CD14-positive monocyte (primary cell): Measurements from ENCODE around the gene ATP1B3. TPM values are rescaled to one million over a fixed set of nuclear protein-coding genes. Genes with fewer than 3 reads are reported as not detected.

Experiments used
- DNase-seq, 3 donors: peaks; one replicate each; pipeline ENCODE4 v3.0.0-alpha.2; 2011 to 2022
- H2AFZ ChIP-seq: 2 replicates; pipeline ENCODE4 v1.6.0; 2012; ENCODE audit warnings: mild to moderate bottlenecking, low read depth, low read length, inconsistent platforms; ENCODE audit not compliant: insufficient read depth, poor library complexity, severe bottlenecking
- H3K27ac ChIP-seq, 2 donors: 1 replicate in 1 of 2; 2 replicates in 1 of 2; pipeline ENCODE4 v1.5.1; 2012 to 2013; ENCODE audit warnings: low read length in 2 of 2, control low read depth in 1 of 2, inconsistent platforms in 1 of 2, low read depth in 1 of 2, mild to moderate bottlenecking in 1 of 2
- H3K27me3 ChIP-seq, 2 donors: one replicate each; pipeline versions ENCODE4 v1.6.0 to v1.6.1; 2011 to 2013; ENCODE audit warnings: low read length in 2 of 2; ENCODE audit not compliant: control insufficient read depth in 2 of 2, insufficient read depth in 2 of 2
- H3K36me3 ChIP-seq, 2 donors: replicated peaks in 1 of 2; 1 replicate in 1 of 2; 2 replicates in 1 of 2; pipeline versions ENCODE4 v1.5.1 to v1.6.1; 2012 to 2013; ENCODE audit warnings: low read length in 2 of 2, control low read depth in 1 of 2, inconsistent platforms in 1 of 2, mild to moderate bottlenecking in 1 of 2; ENCODE audit not compliant: insufficient read depth in 2 of 2, control insufficient read depth in 1 of 2
- H3K4me1 ChIP-seq, 2 donors: 1 replicate in 1 of 2; 2 replicates in 1 of 2; pipeline versions ENCODE4 v1.5.1 to v1.6.1; 2012 to 2013; ENCODE audit warnings: low read length in 2 of 2, control low read depth in 1 of 2, inconsistent platforms in 1 of 2, mild to moderate bottlenecking in 1 of 2, moderate library complexity in 1 of 2; ENCODE audit not compliant: insufficient read depth in 2 of 2, control insufficient read depth in 1 of 2
- H3K4me2 ChIP-seq: replicated peaks from 2 replicates; pipeline ENCODE3; 2012; ENCODE audit warnings: low read length, moderate library complexity, mild to moderate bottlenecking; ENCODE audit not compliant: poor library complexity, severe bottlenecking; ENCODE audit errors: extremely low read depth
- H3K4me3 ChIP-seq, 3 experiments: fragments of 200-600 bp in 1 of 3; sonication (generic) in 1 of 3; replicated peaks in 1 of 3; 1 replicate in 2 of 3; 2 replicates in 1 of 3; pipeline ENCODE4 v1.5.1; 2011 to 2013; ENCODE audit warnings: low read length in 3 of 3, mild to moderate bottlenecking in 3 of 3, control low read depth in 2 of 3, low read depth in 2 of 3, inconsistent platforms in 1 of 3, moderate library complexity in 1 of 3
- H3K79me2 ChIP-seq: 2 replicates; pipeline ENCODE4 v1.6.0; 2012; ENCODE audit warnings: mild to moderate bottlenecking, control low read depth, inconsistent platforms, low read length, moderate library complexity; ENCODE audit not compliant: insufficient read depth
- H3K9ac ChIP-seq: 2 replicates; pipeline ENCODE4 v1.6.0; 2017; ENCODE audit warnings: low read length, mild to moderate bottlenecking; ENCODE audit not compliant: insufficient read depth, poor library complexity, severe bottlenecking
- H3K9me3 ChIP-seq, 2 donors: replicated peaks in 1 of 2; 1 replicate in 1 of 2; 2 replicates in 1 of 2; pipeline versions ENCODE4 v1.5.1 to v1.6.1; 2012 to 2013; ENCODE audit warnings: low read length in 2 of 2, control low read depth in 1 of 2; ENCODE audit not compliant: control insufficient read depth in 1 of 2, insufficient read depth in 1 of 2
- H4K20me1 ChIP-seq: 2 replicates; pipeline ENCODE4 v1.6.0; 2012; ENCODE audit warnings: mild to moderate bottlenecking, low read length, control low read depth, moderate library complexity; ENCODE audit not compliant: insufficient read depth
- H3K27ac Mint-ChIP-seq, 7 donors: one replicate each; pipeline ENCODE4 v1.8.0; 2020; ENCODE audit warnings: mild to moderate bottlenecking in 7 of 7, mixed read lengths in 7 of 7, moderate library complexity in 6 of 7, inconsistent platforms in 2 of 7
- H3K27me3 Mint-ChIP-seq, 3 donors: one replicate each; pipeline ENCODE4 v1.8.0; 2021 to 2022; ENCODE audit warnings: low read depth in 3 of 3, mild to moderate bottlenecking in 3 of 3, mixed read lengths in 3 of 3, moderate library complexity in 3 of 3, inconsistent platforms in 1 of 3
- H3K36me3 Mint-ChIP-seq, 2 donors: one replicate each; pipeline ENCODE4 v1.8.0; 2020; ENCODE audit warnings: mixed read lengths in 2 of 2, inconsistent platforms in 1 of 2, mild to moderate bottlenecking in 1 of 2
- H3K4me1 Mint-ChIP-seq: one replicate; pipeline ENCODE4 v1.8.0; 2020; ENCODE audit warnings: mild to moderate bottlenecking, mixed read lengths
- H3K4me3 Mint-ChIP-seq, 2 donors: one replicate each; pipeline ENCODE4 v1.8.0; 2020; ENCODE audit warnings: mild to moderate bottlenecking in 2 of 2, mixed read lengths in 2 of 2, moderate library complexity in 1 of 2
- H3K9me3 Mint-ChIP-seq, 7 donors: one replicate each; pipeline ENCODE4 v1.8.0; 2020 to 2022; ENCODE audit warnings: mixed read lengths in 7 of 7, mild to moderate bottlenecking in 6 of 7, moderate library complexity in 6 of 7, inconsistent platforms in 2 of 7
- CTCF ChIP-seq: fragments of 200-600 bp; IDR thresholded peaks from one replicate; pipeline ENCODE4 v1.8.0; 2022; ENCODE audit warnings: antibody characterized with exemption, mild to moderate bottlenecking
- WGBS: methylation state at CpG from one replicate; pipeline ENCODE4 v1.1.5; 2013; ENCODE audit warnings: missing lambda C conversion rate; ENCODE audit not compliant: insufficient coverage; 5-methylcytosine and 5-hydroxymethylcytosine counted together
- intact Hi-C, 2 donors: fragments of 100-400 bp; cut with micrococcal nuclease; formaldehyde crosslinking; loops; one replicate each; pipeline versions ENCODE4 v1.15.0 to v1.15.1; 2023
- polyA plus RNA-seq, 3 donors: library from polyadenylated mRNA; depleted of rRNA in 1 of 3; unstranded in 2 of 3; stranded (reverse) in 1 of 3; fragments of 300-500 nt in 2 of 3; fragments of >200 nt in 1 of 3; fragmentation: Illumina TruSeq in 2 of 3; gene quantifications; 1 replicate in 2 of 3; 2 replicates in 1 of 3; pipeline ENCODE4 v1.2.3, GENCODE V29; 2012 to 2021

The ATP1B3 gene
- polyA plus RNA-seq, 3 donors, result 90.6 to 208 (median 177) TPM

- H3K27ac Mint-ChIP-seq, result peak overlapping the region; percentile 56 to 89 (median 79)
- H3K4me3 ChIP-seq, result peak overlapping the region in 1 of 3 experiments; percentile 56
Observed at GRCh38 chr3:141849056-141849815, 27.2 kb upstream of the ATP1B3 start.

GRCh38 chr3:141851411-141851810 lies 25.0 kb upstream of the ATP1B3 start:
- Histone ChIP-seq H3K4me1 (peaks cover 70 to 71% of the 10 kb centered on the region in 2 donors), H2AFZ (no peak overlapping the region), H3K9me3 (no peaks in the 10 kb centered on the region), H3K36me3 (no peaks in the 10 kb centered on the region), H3K4me3 (peak overlapping the region in 1 of 3 experiments; percentile 16), H4K20me1 (no peaks in the 10 kb centered on the region), H3K9ac (no peak overlapping the region), H3K27ac (peak overlapping the region in 1 of 2 donors; percentile 85), H3K79me2 (no peaks in the 10 kb centered on the region), H3K27me3 (no peaks in the 10 kb centered on the region), H3K4me2 (peak overlapping the region; percentile 8)
- Mint-ChIP-seq H3K36me3 (no peaks in the 10 kb centered on the region), H3K27me3 (peaks cover 0 to 2% (median 0%) of the 10 kb centered on the region in 3 donors), H3K4me1 (peaks cover 57% of the 10 kb centered on the region), H3K9me3 (peaks cover 0 to 2% (median 0%) of the 10 kb centered on the region in 7 donors), H3K4me3 (peak overlapping the region in 1 of 2 donors; percentile 22), H3K27ac (peak overlapping the region; percentile 81 to 95 (median 89))
- WGBS, result 25% methylated on average over 4 of the region's 5 CpGs
- peak; percentile 66 to 81 (median 73) for DNase-seq
- intact Hi-C loops, result loop anchor here in 1 of 2 donors (10.0 kb wide), 1 partner anchor 57 kb away; no protein-coding TSS in a partner anchor
- TF ChIP-seq CTCF, result no peak

More at GRCh38 chr3:141849056-141849815, 27.2 kb upstream of the ATP1B3 start:
- intact Hi-C loops, result no loop called here
- no peaks in the 10 kb centered on the region for H3K79me2 ChIP-seq
- H3K36me3 Mint-ChIP-seq, result no peaks in the 10 kb centered on the region
- peaks cover 57% of the 10 kb centered on the region in 2 donors for H3K4me1 ChIP-seq
- H3K27me3 ChIP-seq, result no peaks in the 10 kb centered on the region
- H3K9me3 Mint-ChIP-seq, result peaks cover 0 to 2% (median 0%) of the 10 kb centered on the region in 7 donors
- H3K9ac ChIP-seq, result no peak overlapping the region
- peak overlapping the region; percentile 53 for H3K4me2 ChIP-seq
- 9% methylated on average over 9 of the region's 11 CpGs for WGBS
- DNase-seq, result peak; percentile 42 to 49 (median 45)
- H3K4me1 Mint-ChIP-seq, result peaks cover 46% of the 10 kb centered on the region
- H3K27ac ChIP-seq, result peak overlapping the region; percentile 19 to 75
- H4K20me1 ChIP-seq, result no peaks in the 10 kb centered on the region
- peak overlapping the region; percentile 51 to 56 for H3K4me3 Mint-ChIP-seq
- H3K36me3 ChIP-seq, result no peaks in the 10 kb centered on the region
- H3K27me3 Mint-ChIP-seq, result peaks cover 0 to 4% (median 2%) of the 10 kb centered on the region in 3 donors
- TF ChIP-seq CTCF, result no peak
- peak overlapping the region; percentile 72 for H2AFZ ChIP-seq
- no peaks in the 10 kb centered on the region for H3K9me3 ChIP-seq
